HG02981 (cell line): ENCODE data around the gene CPN2.
A peak's percentile ranks its signal among the peaks of the same experiment; 100 is the strongest.

Experiments
- ATAC-seq: cut with Tn5 transposase; IDR thresholded peaks from one replicate; pipeline ENCODE4 v1.9.1; 2021; ENCODE audit warnings: mild to moderate bottlenecking, moderate library complexity; ENCODE audit not compliant: unreplicated experiment

Gene CPN2

DNA sequence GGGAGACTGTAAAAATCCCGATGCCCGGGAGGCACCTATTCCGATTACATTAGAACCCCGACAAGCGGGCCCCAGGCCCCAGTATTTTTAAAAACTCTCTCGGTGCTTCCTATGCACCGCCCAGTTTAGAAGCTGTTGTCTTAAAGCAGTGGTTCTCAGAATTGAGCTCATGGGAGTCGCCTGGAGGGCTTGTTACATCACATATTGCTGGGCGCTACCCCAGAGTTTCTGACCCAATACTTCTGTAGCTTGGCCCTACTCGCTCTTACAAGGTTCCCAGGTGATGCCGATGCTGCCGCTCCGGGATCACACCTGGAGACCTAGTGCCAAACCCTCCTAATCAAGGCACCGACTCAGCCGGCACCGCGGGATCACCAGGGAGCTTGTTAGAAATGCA lies 35.2 kb downstream of the CPN2 start:
- ATAC-seq: peak; percentile 21

DNA sequence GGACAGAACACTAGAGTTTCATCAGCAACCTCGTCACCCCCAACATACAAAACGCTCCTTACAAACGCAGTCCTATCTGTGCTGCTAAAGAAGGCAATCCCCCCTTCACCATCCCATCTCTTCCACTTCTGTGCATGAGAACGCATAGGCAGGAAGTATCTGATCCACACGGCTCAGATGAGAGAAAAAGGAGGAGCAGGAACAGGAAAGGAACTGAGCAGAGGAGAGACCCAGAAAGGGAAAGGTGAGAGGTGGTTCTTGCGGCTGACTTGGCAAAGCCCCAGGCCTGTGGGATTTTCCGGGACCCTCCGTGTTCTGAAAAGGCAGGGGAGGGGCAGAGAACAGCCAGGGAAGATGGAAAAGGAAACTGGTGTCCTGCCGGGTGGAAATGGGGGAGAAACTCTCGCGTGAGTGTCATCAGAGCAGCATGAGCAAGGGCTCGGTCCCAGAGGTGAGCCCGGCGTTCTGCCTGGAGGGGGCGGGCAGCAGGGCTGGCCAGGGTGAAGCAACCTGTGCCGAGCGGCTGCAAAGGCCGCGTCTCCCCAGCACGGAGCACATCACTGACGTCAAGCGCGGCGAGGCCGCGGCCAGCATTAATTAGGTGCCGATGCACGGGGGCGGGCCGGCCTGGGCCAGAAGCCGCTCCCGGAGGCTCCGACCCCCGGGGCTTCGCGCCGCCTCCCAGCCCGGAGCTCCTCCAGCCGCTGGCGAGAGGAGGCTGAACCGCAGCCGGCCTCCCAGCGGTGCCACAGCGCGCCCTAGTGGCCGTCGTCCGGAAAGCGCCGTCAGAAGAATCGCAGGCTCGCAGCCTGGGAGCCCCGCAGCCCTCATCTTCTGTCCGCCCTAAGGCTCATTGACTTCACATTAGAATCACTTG lies 35.8 kb downstream of the CPN2 start:
- peak; percentile 81 for ATAC-seq

GRCh38 chr3:194314388-194315068 lies 36.6 kb downstream of the CPN2 start:
- ATAC-seq: no peak

DNA sequence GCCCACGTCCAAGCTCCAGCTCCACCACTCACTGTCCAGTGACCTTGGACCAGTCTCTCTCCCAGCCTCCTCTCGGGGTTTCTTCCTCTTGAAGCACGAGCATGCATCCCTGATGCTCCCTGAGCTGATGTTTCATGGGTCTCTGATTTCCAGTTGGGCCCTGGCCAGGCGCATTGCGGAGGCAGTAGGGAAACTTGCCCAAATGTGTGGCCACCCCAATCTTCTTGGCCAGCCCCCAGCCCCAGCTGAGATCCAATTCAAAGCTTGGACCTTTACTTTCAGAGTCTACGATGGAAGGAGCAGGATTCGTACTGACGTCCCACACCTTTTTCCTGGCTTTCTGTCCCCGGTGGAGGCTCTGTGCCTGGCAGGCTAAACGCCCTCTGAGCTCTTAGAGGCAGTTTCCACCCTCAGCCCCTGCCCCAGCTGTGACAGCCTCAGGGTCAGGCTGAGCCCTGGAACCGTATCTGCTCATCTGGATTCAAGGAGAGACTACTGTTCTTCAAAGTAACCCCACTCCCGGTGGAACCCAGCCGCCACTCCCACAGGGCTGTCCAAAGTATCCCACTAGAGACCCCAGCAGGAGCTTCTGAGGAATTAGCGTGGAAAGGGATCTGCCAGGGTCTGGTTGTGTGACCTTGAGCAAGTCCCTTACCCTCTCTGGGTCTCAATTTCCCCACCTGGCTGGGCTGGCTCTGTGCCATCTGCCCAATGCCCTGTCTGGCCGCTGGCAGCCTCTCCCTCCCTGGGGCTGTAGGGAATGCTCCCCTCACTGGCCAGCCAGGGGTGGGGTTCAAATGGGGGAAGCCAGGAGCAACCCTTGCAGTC lies 37.4 kb downstream of the CPN2 start:
- no peak for ATAC-seq

GRCh38 chr3:194312743-194313281 lies 38.3 kb downstream of the CPN2 start:
- no peak for ATAC-seq

DNA sequence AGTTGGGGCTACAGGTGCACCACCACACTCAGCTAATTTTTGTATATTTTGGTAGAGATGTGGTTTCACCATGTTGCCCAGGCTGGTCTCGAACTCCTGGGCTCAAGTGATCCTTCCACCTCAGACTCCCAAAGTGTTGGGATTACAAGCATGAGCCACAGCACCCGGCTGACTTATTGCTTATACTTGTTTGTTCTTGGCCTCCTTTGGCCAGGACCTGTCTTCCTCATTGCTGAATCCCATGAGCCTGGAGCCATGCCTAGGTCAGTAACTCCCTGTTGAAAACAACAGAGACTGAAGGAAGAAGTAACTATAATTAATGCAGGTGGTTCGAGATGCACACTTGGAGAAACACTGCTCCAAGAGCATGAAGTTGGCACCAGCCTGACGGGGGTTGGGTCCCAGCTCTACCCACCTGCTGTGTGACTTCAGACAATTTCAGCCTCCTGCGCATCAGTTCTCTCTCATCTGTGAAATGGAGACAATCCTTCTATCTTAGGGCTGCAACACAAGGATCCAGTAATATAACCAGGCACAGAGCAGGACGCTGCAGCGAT lies 38.9 kb downstream of the CPN2 start:
- ATAC-seq: no peak

- ATAC-seq: no peak
These were observed 40.1 kb downstream of the CPN2 start for GRCh38 chr3:194311000-194311399.

- no peak for ATAC-seq
These were observed 40.9 kb downstream of the CPN2 start for GRCh38 chr3:194310060-194310835.

- ATAC-seq: no peak
These were observed 42.3 kb downstream of the CPN2 start for GRCh38 chr3:194308601-194309449.

GRCh38 chr3:194307849-194308248 lies 43.3 kb downstream of the CPN2 start:
- no peak for ATAC-seq

- ATAC-seq: peak; percentile 46
These were observed 44.1 kb downstream of the CPN2 start for GRCh38 chr3:194306771-194307640.

- ATAC-seq: peak; percentile 36
These were observed 44.9 kb downstream of the CPN2 start for GRCh38 chr3:194306109-194306686.

DNA sequence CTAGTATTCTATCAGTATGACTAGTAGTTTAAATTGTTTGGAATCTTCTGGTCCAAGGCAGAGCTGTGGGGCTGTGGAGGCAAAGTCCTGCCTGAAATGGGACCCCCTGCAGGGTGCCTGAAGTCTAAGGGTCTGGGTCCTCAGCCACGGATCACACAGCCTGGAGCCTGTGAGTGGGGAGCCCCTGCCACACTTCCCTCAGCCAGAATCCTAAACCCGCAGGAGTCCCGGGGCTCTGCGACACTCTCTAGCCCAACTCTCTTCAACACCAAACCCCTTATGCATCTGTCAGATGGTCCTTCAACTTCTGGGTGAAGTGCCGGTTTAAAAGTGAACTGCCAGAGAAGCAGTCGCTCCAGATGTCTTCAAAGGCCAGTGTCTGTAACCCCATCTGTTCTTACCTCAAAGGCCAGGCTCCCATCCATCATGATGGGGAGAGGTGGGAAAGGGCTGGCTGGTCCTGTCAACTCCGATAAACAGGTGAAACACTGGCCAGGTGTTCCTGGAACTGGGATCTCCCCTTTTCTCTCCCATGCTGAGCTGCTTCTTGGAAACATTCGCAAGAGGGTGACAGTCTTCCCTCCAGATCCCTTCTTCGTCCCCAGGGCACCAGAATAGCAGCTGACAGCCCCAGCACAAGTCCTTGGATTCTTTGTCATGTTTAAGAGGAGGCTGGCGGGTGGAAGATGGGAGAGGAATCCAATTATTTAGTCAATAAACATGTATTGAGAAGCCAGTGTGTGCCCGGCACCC lies 45.6 kb downstream of the CPN2 start:
- ATAC-seq: no peak

GRCh38 chr3:194304186-194304917 lies 46.8 kb downstream of the CPN2 start:
- no peak for ATAC-seq

DNA sequence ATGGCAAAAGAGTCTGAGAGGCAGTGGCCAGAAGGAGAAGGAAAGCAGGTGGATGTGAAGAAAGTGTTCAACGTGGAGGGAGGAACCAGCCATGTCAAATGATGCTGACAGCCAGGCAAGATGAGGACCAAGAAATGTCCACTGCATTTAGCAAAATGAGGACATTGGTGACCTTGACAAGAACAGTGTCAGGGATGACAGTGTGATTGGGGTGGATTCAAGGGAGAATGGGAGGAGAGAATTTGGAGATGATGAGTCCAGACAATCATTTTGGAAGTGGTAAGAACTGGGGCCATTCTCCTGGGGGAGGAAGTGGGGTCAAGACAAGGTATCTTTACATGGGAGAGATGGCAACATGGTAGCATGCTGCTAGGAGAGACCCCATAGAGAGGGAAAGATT lies 47.4 kb downstream of the CPN2 start:
- no peak for ATAC-seq

GRCh38 chr3:194301730-194302129 lies 49.4 kb downstream of the CPN2 start:
- ATAC-seq: no peak
